ENCODE results near the gene PRKCH.
"Not testable (repeated sequence)": the region's sequence is repeated elsewhere in the genome, so short reads cannot be mapped to it uniquely, and the experiment has no call there.

GRCh38 chr14:61529360-61529759, 208.0 kb downstream of the PRKCH start:
- TF ChIP-seq EZH2phosphoT487 (IDR thresholded peaks at IDR 0.05; ENCODE audit: borderline replicate concordance); CTCF (conservative IDR thresholded peaks at IDR 0.05; ENCODE audit: low read length): not testable (repeated sequence)

Data from Loucy (cell line).